RWPE1 (cell line): ENCODE measurements around the gene RPF1.

Experiments used
- CTCF ChIA-PET: fragments of 350-600 bp; sonication (Branson Sonifier 250); formaldehyde crosslinking; extraction: SDS; loops from one replicate; lab custom pipeline; 2021; lab: Yijun Ruan, JAX
- POLR2A ChIA-PET: fragments of 400-600 bp; formaldehyde crosslinking; extraction: SDS; loops from one replicate; lab custom pipeline; 2020; ENCODE audit warnings: antibody characterized with exemption; ENCODE audit not compliant: low non-redundant PET; lab: Yijun Ruan, JAX
- DNase-seq: peaks from one replicate; pipeline ENCODE4 v3.0.0; 2012; ENCODE audit warnings: low spot score
- H3K27ac ChIP-seq: fragments of 450-650 bp; 2 replicates; pipeline ENCODE4 v1.5.1; 2017
- CTCF ChIP-seq: fragments of 450-650 bp; conservative IDR thresholded peaks from 2 replicates; pipeline ENCODE4 v1.5.1; 2017; ENCODE audit warnings: low read depth, mild to moderate bottlenecking

The RPF1 gene

GRCh38 chr1:84540759-84541158, 61.7 kb downstream of the RPF1 start:
- POLR2A ChIA-PET, result no interaction called here
- no peak overlapping the region for H3K27ac ChIP-seq
- CTCF ChIA-PET, result interaction anchor here (0.5 kb wide), 1 partner anchor 116 kb away, joined by 3 read pairs; no protein-coding TSS in a partner anchor
- DNase-seq, result no peak
- no peak for TF ChIP-seq CTCF

GRCh38 chr1:84541679-84542078, 62.6 kb downstream of the RPF1 start:
- no peak for DNase-seq
- CTCF ChIA-PET, result interaction anchor here (0.6 to 1.0 kb wide), 2 partner anchors 10 to 400 kb away, joined by 3 read pairs; no protein-coding TSS in a partner anchor
- H3K27ac ChIP-seq, result no peak overlapping the region
- POLR2A ChIA-PET, result no interaction called here
- no peak for TF ChIP-seq CTCF
